ENCODE results near the gene UBE2QL1. TPM values are rescaled to one million over a fixed set of nuclear protein-coding genes. Genes with fewer than 3 reads are reported as not detected.

The UBE2QL1 gene
- total RNA-seq, 1 donor from 2014 or later = 5.6 TPM

GRCh38 chr5:6452622-6453504 is 4.2 kb downstream of the UBE2QL1 start:
- H3K36me3 Mint-ChIP-seq = peaks cover 3% of the 10 kb centered on the region
- peak overlapping the region; percentile 8 for H3K4me3 Mint-ChIP-seq
- H3K27me3 Mint-ChIP-seq = peaks cover 84% of the 10 kb centered on the region
- H3K27ac Mint-ChIP-seq = no peak overlapping the region
- H3K4me1 Mint-ChIP-seq (ENCODE audit: unreplicated experiment) = no peaks in the 10 kb centered on the region
- no peak for TF ChIP-seq CTCF (conservative IDR thresholded peaks at IDR 0.05)
- DNase-seq (ENCODE audit: extremely low spot score, unreplicated experiment) = no peak
- H3K9me3 Mint-ChIP-seq = no peaks in the 10 kb centered on the region

- peaks cover 3% of the 10 kb centered on the region for H3K36me3 Mint-ChIP-seq
- H3K27me3 Mint-ChIP-seq = peaks cover 80% of the 10 kb centered on the region
- no peaks in the 10 kb centered on the region for H3K9me3 Mint-ChIP-seq
- DNase-seq (ENCODE audit: extremely low spot score, unreplicated experiment) = no peak
- no peak overlapping the region for H3K27ac Mint-ChIP-seq
- no peak for TF ChIP-seq CTCF (conservative IDR thresholded peaks at IDR 0.05)
- no peak overlapping the region for H3K4me3 Mint-ChIP-seq
- H3K4me1 Mint-ChIP-seq (ENCODE audit: unreplicated experiment) = no peaks in the 10 kb centered on the region
These were observed 5.4 kb downstream of the UBE2QL1 start for GRCh38 chr5:6453937-6454560.

GRCh38 chr5:6454628-6455053 is 6.0 kb downstream of the UBE2QL1 start:
- Mint-ChIP-seq H3K4me1 (ENCODE audit: unreplicated experiment) (no peaks in the 10 kb centered on the region), H3K9me3 (no peaks in the 10 kb centered on the region), H3K27ac (no peak overlapping the region), H3K27me3 (peaks cover 76% of the 10 kb centered on the region), H3K36me3 (peaks cover 3% of the 10 kb centered on the region), H3K4me3 (no peak overlapping the region)
- no peak for TF ChIP-seq CTCF (conservative IDR thresholded peaks at IDR 0.05)
- DNase-seq (ENCODE audit: extremely low spot score, unreplicated experiment) = no peak

- H3K27ac Mint-ChIP-seq = no peak overlapping the region
- H3K9me3 Mint-ChIP-seq = no peaks in the 10 kb centered on the region
- peaks cover 3% of the 10 kb centered on the region for H3K36me3 Mint-ChIP-seq
- H3K4me1 Mint-ChIP-seq (ENCODE audit: unreplicated experiment) = no peaks in the 10 kb centered on the region
- no peak for TF ChIP-seq CTCF (conservative IDR thresholded peaks at IDR 0.05)
- H3K4me3 Mint-ChIP-seq = no peak overlapping the region
- peaks cover 68% of the 10 kb centered on the region for H3K27me3 Mint-ChIP-seq
- DNase-seq (ENCODE audit: extremely low spot score, unreplicated experiment) = no peak
These were observed 7.0 kb downstream of the UBE2QL1 start for GRCh38 chr5:6455571-6456200.

- H3K36me3 Mint-ChIP-seq = no peaks in the 10 kb centered on the region
These were observed 8.2 kb downstream of the UBE2QL1 start for GRCh38 chr5:6456766-6457370.

More at GRCh38 chr5:6456766-6457370, 8.2 kb downstream of the UBE2QL1 start:
- H3K4me3 Mint-ChIP-seq = no peak overlapping the region
- TF ChIP-seq CTCF (conservative IDR thresholded peaks at IDR 0.05) = no peak
- no peaks in the 10 kb centered on the region for H3K4me1 Mint-ChIP-seq (ENCODE audit: unreplicated experiment)
- peaks cover 56% of the 10 kb centered on the region for H3K27me3 Mint-ChIP-seq
- no peaks in the 10 kb centered on the region for H3K9me3 Mint-ChIP-seq
- no peak for DNase-seq (ENCODE audit: extremely low spot score, unreplicated experiment)
- no peak overlapping the region for H3K27ac Mint-ChIP-seq

Measured in type B pancreatic cell (in vitro differentiated cells).